NCI-H1105 treated with DMSO at 0.1 percent for 48 hours (cell line): Measurements from ENCODE around the gene LMO1.

ENCODE experiments used
- DNase-seq: peaks from one replicate; lab custom pipeline; 2025; lab: John Stamatoyannopoulos, UW

LMO1 gene

GRCh38 chr11:8242499-8243280 is 21.0 kb downstream of the LMO1 start:
- no peak for DNase-seq

GRCh38 chr11:8242118-8242475 is 21.6 kb downstream of the LMO1 start:
- DNase-seq, result no peak

- no peak for DNase-seq
Measured at GRCh38 chr11:8241373-8242117, 22.1 kb downstream of the LMO1 start.

GRCh38 chr11:8239536-8240228 is 24.0 kb downstream of the LMO1 start:
- DNase-seq, result no peak

- no peak for DNase-seq
Measured at GRCh38 chr11:8239040-8239439, 24.6 kb downstream of the LMO1 start.

- DNase-seq, result no peak
Measured at GRCh38 chr11:8237453-8237852, 26.2 kb downstream of the LMO1 start.

- no peak for DNase-seq
Measured at GRCh38 chr11:8235925-8236324, 27.8 kb downstream of the LMO1 start.

GRCh38 chr11:8234910-8235309 is 28.8 kb downstream of the LMO1 start:
- DNase-seq, result no peak

GRCh38 chr11:8234425-8234821 is 29.3 kb downstream of the LMO1 start:
- DNase-seq, result no peak

- DNase-seq, result peak; percentile 27
Measured at GRCh38 chr11:8233691-8234424, 29.8 kb downstream of the LMO1 start.

- DNase-seq, result no peak
Measured at GRCh38 chr11:8232849-8233606, 30.6 kb downstream of the LMO1 start.

GRCh38 chr11:8232414-8232813 is 31.3 kb downstream of the LMO1 start:
- DNase-seq, result no peak

- peak; percentile 7 for DNase-seq
Measured at GRCh38 chr11:8231979-8232378, 31.7 kb downstream of the LMO1 start.

- no peak for DNase-seq
Measured at GRCh38 chr11:8230921-8231847, 32.5 kb downstream of the LMO1 start.

- no peak for DNase-seq
Measured at GRCh38 chr11:8230178-8230859, 33.4 kb downstream of the LMO1 start.

- peak; percentile 98 for DNase-seq
Measured at GRCh38 chr11:8229299-8230177, 34.1 kb downstream of the LMO1 start.

GRCh38 chr11:8228231-8228630 is 35.4 kb downstream of the LMO1 start:
- DNase-seq, result no peak
